ENCODE results near the gene TC2N.

TC2N gene

GRCh38 chr14:91897106-91897701 lies 29.9 kb upstream of the TC2N start:
- Histone ChIP-seq H3K9me2 (ENCODE audit: low read depth, low read length) (no peaks in the 10 kb centered on the region), H3K4me3 (ENCODE audit: low read depth, low read length, poor library complexity, severe bottlenecking) (no peak overlapping the region), H3K9me3 (ENCODE audit: low read length) (no peaks in the 10 kb centered on the region), H4K20me1 (ENCODE audit: insufficient read depth, low read length) (no peaks in the 10 kb centered on the region), H2AFZ (ENCODE audit: low read length) (no peak overlapping the region), H3K27me3 (ENCODE audit: insufficient read depth, low read length) (no peaks in the 10 kb centered on the region), H3F3A (ENCODE audit: insufficient read depth, low read length) (no peaks in the 10 kb centered on the region), H3K36me3 (ENCODE audit: insufficient read depth, low read length) (no peaks in the 10 kb centered on the region), H3K9ac (ENCODE audit: low read length) (no peak overlapping the region), H3K27ac (ENCODE audit: low read depth, low read length, poor library complexity, severe bottlenecking) (no peak overlapping the region), H3K4me1 (ENCODE audit: insufficient read depth, low read length, severe bottlenecking) (peaks cover 10% of the 10 kb centered on the region), H3K4me2 (ENCODE audit: low read length) (no peak overlapping the region), H3K79me2 (ENCODE audit: insufficient read depth, low read length) (no peaks in the 10 kb centered on the region)
- no peak for TF ChIP-seq CTCF (IDR thresholded peaks at IDR 0.05; ENCODE audit: low read length)

GRCh38 chr14:91896419-91896818 lies 29.1 kb upstream of the TC2N start:
- TF ChIP-seq CTCF (IDR thresholded peaks at IDR 0.05; ENCODE audit: low read length): no peak
- H3K27ac ChIP-seq (ENCODE audit: low read depth, low read length, poor library complexity, severe bottlenecking): no peak overlapping the region
- no peaks in the 10 kb centered on the region for H3K79me2 ChIP-seq (ENCODE audit: insufficient read depth, low read length)

GRCh38 chr14:91893669-91894068 lies 26.3 kb upstream of the TC2N start:
- TF ChIP-seq CTCF (IDR thresholded peaks at IDR 0.05; ENCODE audit: low read length): no peak
- no peak for TF ChIP-seq EZH2 (IDR thresholded peaks at IDR 0.05; ENCODE audit: borderline replicate concordance, low read length)
- H3K27me3 ChIP-seq (ENCODE audit: insufficient read depth, low read length): no peaks in the 10 kb centered on the region
- H3K4me3 ChIP-seq (ENCODE audit: low read depth, low read length, poor library complexity, severe bottlenecking): no peak overlapping the region
- no peaks in the 10 kb centered on the region for H3K79me2 ChIP-seq (ENCODE audit: insufficient read depth, low read length)
- H3K36me3 ChIP-seq (ENCODE audit: insufficient read depth, low read length): no peaks in the 10 kb centered on the region
- H3K9me3 ChIP-seq (ENCODE audit: low read length): no peaks in the 10 kb centered on the region
- H3K4me2 ChIP-seq (ENCODE audit: low read length): no peak overlapping the region
- H3F3A ChIP-seq (ENCODE audit: insufficient read depth, low read length): no peaks in the 10 kb centered on the region
- no peaks in the 10 kb centered on the region for H3K9me2 ChIP-seq (ENCODE audit: low read depth, low read length)
- no peak overlapping the region for H3K9ac ChIP-seq (ENCODE audit: low read length)
- H2AFZ ChIP-seq (ENCODE audit: low read length): no peak overlapping the region
- peaks cover 21% of the 10 kb centered on the region for H3K4me1 ChIP-seq (ENCODE audit: insufficient read depth, low read length, severe bottlenecking)
- no peaks in the 10 kb centered on the region for H4K20me1 ChIP-seq (ENCODE audit: insufficient read depth, low read length)
- no peak overlapping the region for H3K27ac ChIP-seq (ENCODE audit: low read depth, low read length, poor library complexity, severe bottlenecking)

More at GRCh38 chr14:91896419-91896818, 29.1 kb upstream of the TC2N start:
- Histone ChIP-seq H3K27me3 (ENCODE audit: insufficient read depth, low read length) (no peaks in the 10 kb centered on the region), H3K9me3 (ENCODE audit: low read length) (no peaks in the 10 kb centered on the region), H3K4me1 (ENCODE audit: insufficient read depth, low read length, severe bottlenecking) (peaks cover 10% of the 10 kb centered on the region), H3K4me3 (ENCODE audit: low read depth, low read length, poor library complexity, severe bottlenecking) (no peak overlapping the region), H3K4me2 (ENCODE audit: low read length) (no peak overlapping the region), H3K9me2 (ENCODE audit: low read depth, low read length) (no peaks in the 10 kb centered on the region), H3K36me3 (ENCODE audit: insufficient read depth, low read length) (no peaks in the 10 kb centered on the region), H4K20me1 (ENCODE audit: insufficient read depth, low read length) (no peaks in the 10 kb centered on the region), H3F3A (ENCODE audit: insufficient read depth, low read length) (no peaks in the 10 kb centered on the region), H2AFZ (ENCODE audit: low read length) (no peak overlapping the region), H3K9ac (ENCODE audit: low read length) (no peak overlapping the region)
